GM18951 (cell line): ENCODE results near the gene NACAD.
"Not testable (repeated sequence)": the region's sequence is repeated elsewhere in the genome, so short reads cannot be mapped to it uniquely, and the experiment has no call there.

Source experiments
- POLR2A ChIP-seq: IDR thresholded peaks from 4 replicates; pipeline ENCODE4 v1.6.1; 2011; ENCODE audit warnings: mild to moderate bottlenecking; ENCODE audit not compliant: insufficient read length, insufficient read depth; ENCODE audit errors: extremely low read depth
- in situ Hi-C: fragments of 300-500 bp; cut with MboI; formaldehyde crosslinking; loops from one replicate; pipeline ENCODE4 v1.12.0; 2022; ENCODE audit warnings: low sequenced_read_pairs, mixed read lengths, inconsistent platforms; ENCODE audit not compliant: unreplicated experiment

The NACAD gene

DNA sequence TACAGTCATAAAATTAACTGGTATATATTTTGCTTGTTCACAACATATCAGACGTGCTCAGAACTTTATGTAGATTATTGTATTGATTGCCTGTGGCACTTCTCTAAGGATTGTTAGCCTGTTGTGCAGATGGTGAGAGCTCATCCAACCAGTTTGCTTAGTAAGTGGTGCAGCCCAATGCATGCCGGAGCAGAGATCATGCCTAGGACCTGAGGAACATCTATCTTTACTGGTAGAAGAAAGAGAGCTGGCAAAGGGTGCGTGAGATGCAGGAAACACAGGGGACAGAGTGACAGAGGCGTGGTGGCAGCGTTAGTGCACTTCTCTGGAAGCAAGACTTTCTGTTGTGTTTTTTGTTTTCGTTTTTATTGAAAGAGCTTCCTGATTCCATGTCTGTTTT, 52.9 kb downstream of the NACAD start:
- in situ Hi-C loops: no loop called here
- TF ChIP-seq POLR2A: no peak

DNA sequence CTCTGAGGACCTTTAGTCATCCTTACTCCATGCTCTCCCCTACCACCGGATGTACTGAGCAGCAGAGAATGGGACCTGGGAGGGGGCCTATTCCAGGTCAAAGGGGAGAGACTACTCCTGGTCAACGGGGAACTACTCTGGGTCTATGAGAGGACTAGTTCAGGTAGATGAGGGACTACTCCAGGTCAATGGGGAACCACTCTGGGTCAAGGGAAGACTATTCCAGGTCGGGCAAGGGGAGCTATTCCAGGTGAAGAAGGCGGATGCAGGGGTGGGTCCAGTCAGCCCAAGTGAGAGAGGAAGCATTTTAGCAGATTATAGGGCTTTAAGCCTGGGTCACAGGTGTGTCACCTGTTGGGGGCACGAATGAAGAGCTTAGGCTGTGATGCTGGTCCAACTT, 53.4 kb downstream of the NACAD start:
- in situ Hi-C loops: no loop called here
- TF ChIP-seq POLR2A: no peak

DNA sequence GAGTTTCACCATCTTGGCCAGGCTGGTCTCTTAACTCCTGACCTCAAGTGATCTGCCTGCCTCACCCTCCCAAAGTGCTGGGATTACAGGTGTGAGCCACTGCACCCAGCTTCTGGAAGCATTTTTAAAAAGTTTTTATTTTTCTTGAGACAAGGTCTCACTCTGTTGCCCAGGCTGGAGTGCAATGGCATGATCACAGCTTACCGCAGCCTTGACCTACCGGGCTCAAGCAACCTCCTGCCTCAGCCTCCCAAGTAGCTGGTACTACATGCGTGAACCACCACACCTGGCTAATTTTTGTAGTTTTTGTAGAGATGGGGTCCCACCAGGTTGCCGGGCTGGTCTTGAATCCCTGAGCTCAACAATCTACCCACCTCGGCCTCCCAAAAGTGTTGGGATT, 54.1 kb downstream of the NACAD start:
- in situ Hi-C loops: not testable (repeated sequence)

DNA sequence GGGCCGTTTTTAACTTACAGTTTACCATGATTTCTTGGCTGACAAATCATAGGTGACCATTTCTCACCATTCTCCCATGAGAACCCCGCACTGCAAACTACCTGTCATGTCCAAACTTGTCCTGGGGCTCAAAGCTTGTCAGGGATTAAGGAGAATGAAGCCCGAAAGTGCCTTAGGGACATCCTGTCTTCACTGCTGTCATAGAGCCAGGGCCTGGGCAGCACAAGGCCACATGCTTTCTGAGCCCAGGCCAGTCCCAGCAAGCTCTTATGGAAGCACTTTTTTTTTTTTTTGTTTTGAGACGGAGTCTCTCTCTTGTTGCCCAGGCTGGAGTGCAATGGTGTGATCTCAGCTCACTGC, 54.9 kb downstream of the NACAD start:
- in situ Hi-C loops: no loop called here
- no peak for TF ChIP-seq POLR2A

DNA sequence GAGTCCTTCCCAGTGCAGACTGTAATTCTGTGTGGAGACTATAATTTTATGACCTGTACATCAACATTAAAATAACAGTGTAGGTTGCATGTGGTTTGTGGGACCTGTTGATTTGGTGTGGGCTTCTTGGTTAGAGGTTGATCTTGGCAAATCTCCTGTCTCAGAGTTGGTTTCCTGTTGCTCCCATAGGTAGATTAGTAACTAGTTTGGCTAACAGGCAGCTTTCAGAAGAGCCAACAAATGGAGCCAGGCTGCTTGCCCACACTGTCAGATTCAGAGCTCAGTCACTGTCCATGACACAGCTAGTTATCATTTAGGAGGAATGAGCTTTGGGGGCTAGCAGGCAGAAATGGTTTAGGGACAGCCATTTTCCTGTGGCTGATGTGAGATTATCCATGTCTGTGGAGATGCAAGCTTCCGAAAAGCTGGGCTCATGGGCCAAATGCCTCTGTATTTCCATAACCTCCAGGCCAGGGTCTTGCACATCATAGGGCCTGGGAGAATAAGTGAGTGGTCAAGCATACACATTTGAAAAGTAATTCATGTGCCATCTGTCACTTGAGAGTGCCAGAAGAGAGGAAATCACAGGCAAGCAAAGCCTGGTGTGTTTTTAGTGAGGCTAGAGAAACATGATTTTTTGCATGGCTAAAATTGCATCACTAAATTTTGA, 55.4 kb downstream of the NACAD start:
- in situ Hi-C loops: no loop called here
- no peak for TF ChIP-seq POLR2A

DNA sequence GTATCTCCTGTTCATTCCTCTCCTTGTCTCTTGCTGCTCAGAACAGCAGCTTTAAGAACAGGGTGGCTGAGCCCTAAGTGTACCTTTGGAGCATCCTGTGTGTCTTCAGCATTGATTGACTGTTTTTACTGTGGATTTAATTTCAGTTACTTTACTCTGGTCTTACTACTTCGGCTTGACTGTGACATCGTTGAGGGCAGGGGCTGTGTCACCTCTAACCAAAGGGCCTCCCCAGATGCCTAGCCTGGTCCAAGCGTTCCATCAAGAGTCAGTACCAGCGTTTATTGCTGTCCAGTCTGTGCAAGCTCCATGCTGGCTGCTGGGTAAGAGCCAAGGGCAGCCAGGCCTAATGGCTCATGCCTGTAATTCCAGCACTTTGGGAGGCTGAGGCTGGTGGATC, 56.3 kb downstream of the NACAD start:
- TF ChIP-seq POLR2A: no peak
- in situ Hi-C loops: no loop called here

DNA sequence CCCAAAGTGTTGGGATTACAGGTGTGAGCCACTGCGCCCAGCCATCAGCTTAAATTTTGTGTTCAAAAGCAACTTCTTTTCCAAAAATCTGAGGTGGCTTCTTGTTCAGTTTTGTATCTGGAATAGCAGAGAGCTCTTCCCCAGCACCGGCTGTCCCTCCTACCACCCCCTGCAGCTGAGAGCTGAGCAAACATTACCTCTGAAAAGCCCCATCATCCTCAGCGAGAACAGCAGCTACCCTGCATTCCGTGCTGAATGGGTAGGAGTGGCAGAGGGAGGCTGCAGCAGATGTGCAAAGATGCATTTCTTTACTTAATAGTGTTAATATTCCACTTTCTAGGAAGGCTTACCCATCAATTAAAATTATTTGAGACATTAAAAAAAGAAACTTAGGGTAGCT, 56.9 kb downstream of the NACAD start:
- in situ Hi-C loops: no loop called here
- no peak for TF ChIP-seq POLR2A
